Neural progenitor cell (in vitro differentiated cells): ENCODE measurements around the gene AEBP2. TPM values are rescaled to one million over a fixed set of nuclear protein-coding genes. Genes with fewer than 3 reads are reported as not detected.

ENCODE experiments used
- DNase-seq: peaks from one replicate; pipeline ENCODE4 v3.0.0-alpha.2; 2016; ENCODE audit warnings: low spot score
- H2AFZ ChIP-seq: fragments of 200-600 bp; sonication (generic); replicated peaks from 2 replicates; pipeline ENCODE4 v1.6.1; 2016; ENCODE audit warnings: antibody characterized with exemption
- H3F3A ChIP-seq: fragments of 200-600 bp; sonication (generic); 2 replicates; pipeline ENCODE4 v1.6.1; 2016; ENCODE audit warnings: antibody characterized with exemption, low read depth
- H3K27ac ChIP-seq: fragments of 200-600 bp; sonication (generic); 2 replicates; pipeline ENCODE4 v1.5.1; 2016; ENCODE audit warnings: mild to moderate bottlenecking
- H3K27me3 ChIP-seq: fragments of 200-600 bp; sonication (generic); 2 replicates; pipeline ENCODE4 v1.6.1; 2016; ENCODE audit warnings: mild to moderate bottlenecking, moderate library complexity
- H3K36me3 ChIP-seq: fragments of 200-600 bp; sonication (generic); 2 replicates; pipeline ENCODE4 v1.5.1; 2016
- H3K4me1 ChIP-seq: fragments of 200-600 bp; sonication (generic); 2 replicates; pipeline ENCODE4 v1.6.1; 2016; ENCODE audit warnings: mixed run types
- H3K4me2 ChIP-seq: fragments of 200-600 bp; sonication (generic); 2 replicates; pipeline ENCODE4 v1.6.1; 2016
- H3K4me3 ChIP-seq: fragments of 200-600 bp; sonication (generic); 2 replicates; pipeline ENCODE4 v1.5.1; 2016
- H3K79me2 ChIP-seq: fragments of 200-600 bp; sonication (generic); 2 replicates; pipeline ENCODE4 v1.6.1; 2016; ENCODE audit warnings: low read depth
- H3K9ac ChIP-seq: fragments of 200-600 bp; sonication (generic); 2 replicates; pipeline ENCODE4 v1.6.1; 2016
- H3K9me3 ChIP-seq: fragments of 200-600 bp; sonication (generic); 2 replicates; pipeline ENCODE4 v1.5.1; 2016; ENCODE audit warnings: low read depth
- H4K20me1 ChIP-seq: fragments of 200-600 bp; sonication (generic); 2 replicates; pipeline ENCODE4 v1.6.1; 2016; ENCODE audit warnings: low read depth
- H3K27ac Mint-ChIP-seq: 3 replicates; pipeline ENCODE4 v1.8.0; 2021; ENCODE audit warnings: mixed read lengths
- H3K27me3 Mint-ChIP-seq: 2 replicates; pipeline ENCODE4 v1.8.0; 2022; ENCODE audit warnings: low read depth, mild to moderate bottlenecking, inconsistent platforms, moderate library complexity, mixed read lengths; ENCODE audit not compliant: insufficient read depth
- H3K36me3 Mint-ChIP-seq: 3 replicates; pipeline ENCODE4 v1.8.0; 2021; ENCODE audit warnings: mixed read lengths
- H3K4me1 Mint-ChIP-seq: 3 replicates; pipeline ENCODE4 v1.8.0; 2021; ENCODE audit warnings: mixed read lengths
- H3K4me3 Mint-ChIP-seq: 3 replicates; pipeline ENCODE4 v1.8.0; 2021; ENCODE audit warnings: mild to moderate bottlenecking, moderate library complexity, mixed read lengths
- H3K9me3 Mint-ChIP-seq: 3 replicates; pipeline ENCODE4 v1.8.0; 2020; ENCODE audit warnings: mixed read lengths
- CTCF ChIP-seq: fragments of 200-600 bp; sonication (generic); IDR thresholded peaks from 2 replicates; pipeline ENCODE4 v1.5.1; 2017; ENCODE audit warnings: antibody characterized with exemption, mild to moderate bottlenecking
- EZH2 ChIP-seq: fragments of 200-600 bp; sonication (generic); IDR thresholded peaks from 2 replicates; pipeline ENCODE4 v1.6.1; 2017; ENCODE audit warnings: antibody characterized with exemption, mild to moderate bottlenecking, moderate library complexity
- EZH2phosphoT487 ChIP-seq: fragments of 200-600 bp; sonication (generic); IDR thresholded peaks from 2 replicates; pipeline ENCODE4 v1.6.1; 2017; ENCODE audit warnings: antibody characterized with exemption
- total RNA-seq: library from RNA; depleted of rRNA; stranded (reverse); fragments of >200 nt; gene quantifications from 2 replicates; pipeline ENCODE4 v1.2.3, GENCODE V29; 2015; ENCODE audit warnings: low replicate concordance

The AEBP2 gene
- total RNA-seq, 1 donor from 2014 or later = 34.0 TPM

- Mint-ChIP-seq H3K9me3 (peaks cover 2% of the 10 kb centered on the region), H3K4me3 (no peak overlapping the region), H3K36me3 (no peaks in the 10 kb centered on the region), H3K4me1 (peaks cover 28% of the 10 kb centered on the region), H3K27me3 (peaks cover 3% of the 10 kb centered on the region), H3K27ac (no peak overlapping the region)
- TF ChIP-seq EZH2phosphoT487 (no peak), EZH2 (no peak), CTCF (no peak)
- Histone ChIP-seq H3K9me3 (no peaks in the 10 kb centered on the region), H3K9ac (no peak overlapping the region), H3K36me3 (no peaks in the 10 kb centered on the region), H3K27me3 (no peaks in the 10 kb centered on the region), H3K4me2 (peak overlapping the region; percentile 6), H3K27ac (no peak overlapping the region), H3K79me2 (no peaks in the 10 kb centered on the region), H3K4me3 (no peak overlapping the region), H3K4me1 (peaks cover 20% of the 10 kb centered on the region), H4K20me1 (no peaks in the 10 kb centered on the region), H2AFZ (peak overlapping the region; percentile 56), H3F3A (peaks cover 28% of the 10 kb centered on the region)
- no peak for DNase-seq
Measured at GRCh38 chr12:19410211-19410610, 29.1 kb upstream of the AEBP2 start.

GRCh38 chr12:19410629-19411185, 28.6 kb upstream of the AEBP2 start:
- Mint-ChIP-seq H3K27ac (no peak overlapping the region), H3K4me1 (peaks cover 28% of the 10 kb centered on the region), H3K36me3 (no peaks in the 10 kb centered on the region), H3K4me3 (no peak overlapping the region), H3K27me3 (peaks cover 3% of the 10 kb centered on the region), H3K9me3 (peaks cover 2% of the 10 kb centered on the region)
- Histone ChIP-seq H4K20me1 (no peaks in the 10 kb centered on the region), H3K36me3 (no peaks in the 10 kb centered on the region), H3K9me3 (no peaks in the 10 kb centered on the region), H3K27me3 (no peaks in the 10 kb centered on the region), H3K27ac (no peak overlapping the region), H3K9ac (no peak overlapping the region), H2AFZ (peak overlapping the region; percentile 56), H3K4me1 (peaks cover 20% of the 10 kb centered on the region), H3F3A (peaks cover 28% of the 10 kb centered on the region), H3K4me3 (no peak overlapping the region), H3K4me2 (peak overlapping the region; percentile 6), H3K79me2 (no peaks in the 10 kb centered on the region)
- no peak for DNase-seq
- TF ChIP-seq CTCF (no peak), EZH2phosphoT487 (no peak), EZH2 (no peak)

- Mint-ChIP-seq H3K9me3 (peaks cover 2% of the 10 kb centered on the region), H3K4me3 (no peak overlapping the region), H3K27ac (no peak overlapping the region), H3K4me1 (peaks cover 28% of the 10 kb centered on the region), H3K27me3 (peaks cover 3% of the 10 kb centered on the region), H3K36me3 (no peaks in the 10 kb centered on the region)
- Histone ChIP-seq H3F3A (peaks cover 28% of the 10 kb centered on the region), H4K20me1 (no peaks in the 10 kb centered on the region), H3K4me3 (no peak overlapping the region), H3K9ac (no peak overlapping the region), H3K27me3 (no peaks in the 10 kb centered on the region), H3K79me2 (no peaks in the 10 kb centered on the region), H3K4me1 (peaks cover 20% of the 10 kb centered on the region), H3K9me3 (no peaks in the 10 kb centered on the region), H3K36me3 (no peaks in the 10 kb centered on the region), H3K27ac (peak overlapping the region; percentile 39), H2AFZ (peak overlapping the region; percentile 56), H3K4me2 (no peak overlapping the region)
- DNase-seq = peak; percentile 24
- TF ChIP-seq EZH2phosphoT487 (no peak), CTCF (no peak), EZH2 (no peak)
Measured at GRCh38 chr12:19411234-19412204, 27.8 kb upstream of the AEBP2 start.
